NCI-H2081 (cell line): ENCODE data around the gene FANCL.
A peak's percentile ranks its signal among the peaks of the same experiment; 100 is the strongest.
"Not testable (repeated sequence)": the region's sequence is repeated elsewhere in the genome, so short reads cannot be mapped to it uniquely, and the experiment has no call there.

Source experiments
- DNase-seq, 2 experiments: peaks; one replicate each; lab custom pipeline; 2025; lab: John Stamatoyannopoulos, UW

Gene FANCL

DNA sequence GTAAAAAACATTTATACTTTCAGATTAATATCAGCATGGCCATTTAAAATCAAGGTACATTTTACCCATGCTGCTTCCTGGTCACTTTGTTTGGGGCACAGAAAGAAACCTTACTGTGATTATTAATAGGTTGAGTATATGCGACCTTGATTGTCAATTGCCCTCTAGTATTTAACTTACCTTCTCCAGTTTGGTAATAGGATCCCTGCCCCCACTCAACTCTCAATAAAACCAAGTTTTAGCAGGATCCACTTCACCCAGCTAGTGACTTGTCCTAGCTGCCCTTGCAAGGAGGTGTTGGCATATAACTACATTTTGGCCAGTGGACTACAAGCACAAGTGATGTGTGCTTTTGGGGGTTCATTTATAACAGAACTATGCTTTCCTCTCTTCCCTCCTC, 34.3 kb downstream of the FANCL start:
- no peak for DNase-seq

DNA sequence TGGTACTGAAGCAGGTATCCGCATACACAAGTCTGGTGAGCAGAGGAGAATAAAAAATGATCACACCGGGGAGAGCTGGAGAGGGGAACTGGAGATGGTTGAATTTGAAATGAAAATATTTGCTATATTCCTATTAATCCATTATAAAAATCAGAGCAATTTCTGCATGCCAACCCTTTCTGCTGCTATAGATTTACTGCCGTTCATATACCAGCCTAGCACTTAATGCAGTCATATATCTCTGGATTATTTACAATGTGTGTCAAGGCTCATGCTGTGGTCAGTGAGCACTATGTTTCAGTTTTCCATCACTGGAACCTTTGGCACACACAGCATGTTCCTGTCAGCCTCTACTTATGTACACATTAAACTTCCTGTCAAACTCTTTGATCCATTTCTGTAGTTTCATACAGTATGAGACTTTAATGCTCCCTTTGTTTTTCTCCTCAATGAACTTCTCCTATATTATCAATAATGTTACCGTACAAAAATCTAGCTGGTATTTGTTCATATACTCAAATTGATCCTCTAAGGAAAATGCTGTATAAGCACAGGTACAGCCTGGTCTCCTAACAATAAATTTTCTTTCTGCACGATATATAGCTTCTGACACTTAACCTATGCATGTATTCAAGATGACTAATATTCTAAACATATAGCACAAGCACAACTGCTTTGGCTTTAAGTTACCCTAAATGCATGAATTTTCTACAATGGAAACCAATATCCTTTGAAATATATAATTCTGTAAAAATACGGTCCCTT, 36.7 kb downstream of the FANCL start:
- DNase-seq = peak in 1 of 2 experiments; percentile 72

DNA sequence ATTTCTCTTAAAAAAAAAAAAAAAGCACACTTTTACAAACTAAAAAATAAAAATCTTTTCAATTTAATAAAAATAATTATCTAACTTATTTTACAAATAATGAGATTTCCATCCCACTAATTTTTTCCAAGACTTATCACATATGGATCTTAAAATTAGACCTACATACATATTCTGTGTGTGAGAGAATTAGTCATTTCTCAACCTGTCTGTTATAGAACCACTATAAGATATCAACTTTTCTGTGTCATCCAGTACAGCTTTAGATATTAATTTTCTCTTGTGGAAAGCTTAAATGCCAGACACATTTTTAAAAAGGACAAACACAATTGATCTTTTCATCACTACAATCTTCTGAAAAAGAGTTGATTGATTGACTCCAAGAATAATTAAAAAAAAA, 38.1 kb downstream of the FANCL start:
- no peak for DNase-seq

DNA sequence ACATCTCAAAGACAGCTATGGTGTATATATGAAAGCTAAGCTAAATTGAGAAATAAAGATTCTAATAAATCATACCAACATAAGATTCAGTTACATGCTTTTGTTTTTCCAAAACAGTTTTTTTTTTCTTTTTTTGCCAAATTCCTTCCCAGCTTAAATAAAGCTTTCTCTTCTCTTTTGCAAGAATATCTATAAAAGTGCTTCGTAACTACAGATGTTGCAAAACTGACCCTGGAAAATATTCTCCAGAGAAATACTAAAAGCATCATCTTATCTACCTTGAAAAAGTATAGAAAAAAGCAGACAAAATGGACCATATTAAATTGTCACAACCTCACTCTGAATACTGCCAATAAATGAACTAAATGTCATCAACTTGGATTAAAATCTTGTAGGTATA, 38.7 kb downstream of the FANCL start:
- DNase-seq = no peak

DNA sequence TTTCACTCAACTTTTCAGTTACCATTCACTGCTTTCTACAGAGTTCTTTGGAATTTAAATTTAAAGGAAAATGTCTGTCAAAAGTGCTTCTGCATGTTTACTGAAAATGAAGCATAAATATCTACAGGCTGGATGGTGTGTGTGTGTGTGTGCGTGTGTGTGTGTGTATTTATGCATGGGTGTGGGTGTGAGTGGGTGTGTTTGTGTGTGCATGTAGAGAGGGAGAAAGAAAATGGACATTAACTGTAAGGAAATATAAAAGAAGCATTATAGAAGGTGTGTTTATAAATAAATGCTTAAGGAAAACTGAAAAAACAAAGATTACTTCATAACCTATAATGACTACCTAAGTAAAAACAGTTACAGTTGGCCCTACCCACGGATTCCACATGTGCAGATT, 43.2 kb downstream of the FANCL start:
- no peak for DNase-seq

DNA sequence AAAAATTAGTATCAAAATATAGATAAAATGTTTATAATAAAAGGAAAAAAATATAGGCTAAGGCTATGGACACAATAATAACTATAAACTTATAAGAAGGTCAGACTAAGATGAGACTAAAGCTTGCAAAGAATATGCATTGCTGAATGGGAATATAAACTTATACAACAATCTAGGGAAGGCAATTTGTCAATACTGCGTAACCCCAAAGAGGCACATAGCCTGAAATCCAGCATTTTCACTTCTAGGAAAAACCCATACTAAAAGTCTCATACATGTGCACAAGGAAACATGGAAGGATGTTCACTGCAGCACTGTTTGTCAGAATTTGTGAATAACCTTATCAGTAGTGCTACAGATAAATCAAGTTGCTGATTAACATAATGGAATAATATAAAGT, 45.5 kb downstream of the FANCL start:
- no peak for DNase-seq

DNA sequence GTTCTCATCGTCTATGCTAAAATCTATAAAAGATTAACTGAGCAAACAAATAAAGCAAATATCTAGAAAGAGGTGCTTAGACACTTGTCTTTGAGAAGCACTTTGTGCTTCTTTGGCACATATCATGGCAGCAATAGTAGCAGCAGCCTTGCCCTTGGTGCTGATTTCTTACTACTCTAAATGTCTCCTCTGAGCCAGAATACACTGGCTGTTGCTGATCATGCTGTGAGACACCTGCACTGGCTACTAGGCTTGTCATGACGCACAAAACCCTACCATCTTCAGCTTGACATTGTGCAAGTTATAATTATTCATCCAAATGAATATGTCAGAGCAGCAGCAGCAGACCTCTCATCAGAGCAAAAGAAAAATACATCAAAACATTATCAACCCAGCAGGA, 46.7 kb downstream of the FANCL start:
- DNase-seq = peak; percentile 82 to 98

DNA sequence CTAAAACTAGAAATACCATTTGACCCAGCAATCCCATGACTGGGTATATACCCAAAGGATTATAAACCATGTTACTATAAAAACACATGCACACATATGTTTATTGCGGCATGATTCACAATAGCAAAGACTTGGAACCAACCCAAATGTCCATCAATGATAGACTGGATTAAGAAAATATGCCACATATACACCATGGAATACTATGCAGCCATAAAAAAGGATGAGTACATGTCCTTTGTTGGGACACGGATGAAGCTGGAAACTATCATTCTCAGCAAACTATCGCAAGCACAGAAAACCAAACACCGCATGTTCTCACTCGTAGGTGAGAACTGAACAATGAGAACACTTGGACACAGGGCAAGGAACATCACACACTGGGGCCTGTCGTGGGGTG, 54.1 kb downstream of the FANCL start:
- not testable (repeated sequence) for DNase-seq

DNA sequence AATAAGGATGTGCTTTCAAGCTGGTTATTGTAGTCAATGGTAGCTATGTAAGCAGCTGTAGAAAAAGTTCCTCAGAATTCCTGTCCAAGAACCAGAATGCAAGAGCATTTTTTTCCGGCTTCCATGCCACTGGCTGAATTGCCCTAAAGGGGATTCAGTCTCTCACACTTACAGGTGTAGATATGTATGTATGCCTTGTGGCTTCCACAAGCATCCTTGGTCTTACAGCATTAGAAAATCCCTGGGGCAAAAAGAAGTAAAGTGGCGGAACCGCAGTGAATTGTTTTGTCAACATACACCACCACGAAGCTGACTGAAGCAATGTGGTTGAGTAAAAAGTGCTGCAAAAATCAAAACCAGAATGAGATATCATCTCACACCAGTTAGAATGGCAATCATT, 54.6 kb downstream of the FANCL start:
- no peak for DNase-seq

DNA sequence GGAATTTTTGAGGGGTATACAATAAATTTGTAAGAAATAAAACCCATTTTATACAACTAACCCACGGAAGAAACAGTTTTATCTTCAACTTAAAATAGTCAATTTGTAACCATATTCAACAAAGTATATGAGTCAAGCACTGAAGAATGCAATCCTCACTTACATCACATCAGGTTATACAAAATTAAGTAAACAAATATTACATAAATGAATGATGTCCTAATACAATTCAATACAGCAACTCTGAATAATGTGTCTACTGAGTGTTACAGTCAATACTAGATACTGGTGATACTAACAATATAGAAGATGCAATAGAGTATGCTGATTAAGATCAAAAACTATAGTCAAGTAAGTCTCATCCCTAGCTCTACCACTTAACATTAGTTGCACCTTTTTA, 58.6 kb downstream of the FANCL start:
- no peak for DNase-seq

DNA sequence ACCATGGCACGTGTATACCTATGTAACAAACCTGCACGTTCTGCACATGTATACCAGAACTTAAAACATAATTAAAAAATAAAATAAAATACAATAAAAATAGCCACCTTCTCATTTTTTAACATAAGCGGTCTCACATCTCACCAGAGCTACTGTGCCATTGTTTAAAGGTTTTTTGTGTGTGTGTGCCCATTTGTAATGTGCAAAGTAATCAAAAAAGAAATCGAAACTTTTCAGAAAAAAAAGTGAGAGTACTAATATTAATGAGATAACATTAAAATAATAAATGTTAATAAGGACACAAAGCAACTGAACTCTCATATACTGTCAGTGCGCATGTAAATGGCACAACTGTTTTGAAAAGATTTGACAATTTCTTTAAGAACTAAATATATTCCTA, 60.5 kb downstream of the FANCL start:
- DNase-seq = no peak

DNA sequence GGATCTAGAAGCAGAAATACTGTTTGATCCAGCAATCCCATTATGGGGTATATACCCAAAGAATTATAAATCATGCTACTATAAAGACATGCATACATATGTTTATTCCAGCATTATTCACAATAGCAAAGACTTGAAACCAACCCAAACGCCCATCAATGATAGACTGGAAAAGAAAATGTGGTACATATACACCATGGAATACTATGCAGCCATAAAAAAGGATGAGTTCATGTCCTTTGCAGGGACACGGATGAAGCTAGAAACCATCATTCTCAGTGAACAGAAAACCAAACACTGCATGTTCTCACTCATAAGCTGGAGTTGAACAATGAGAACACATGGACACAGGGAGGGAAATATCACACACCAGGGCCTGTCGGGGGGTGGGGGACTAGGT, 61.0 kb downstream of the FANCL start:
- not testable (repeated sequence) for DNase-seq

DNA sequence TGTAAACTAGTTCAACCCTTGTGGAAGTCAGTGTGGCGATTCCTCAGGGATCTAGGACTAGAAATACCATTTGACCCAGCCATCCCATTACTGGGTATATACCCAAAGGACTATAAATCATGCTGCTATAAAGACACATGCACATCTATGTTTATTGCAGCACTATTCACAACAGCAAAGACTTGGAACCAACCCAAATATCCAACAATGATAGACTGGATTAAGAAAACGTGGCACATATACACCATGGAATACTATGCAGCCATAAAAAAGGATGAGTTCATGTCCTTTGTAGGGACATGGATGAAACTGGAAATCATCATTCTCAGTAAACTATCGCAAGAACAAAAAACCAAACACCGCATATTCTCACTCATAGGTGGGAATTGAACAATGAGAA, 63.9 kb downstream of the FANCL start:
- DNase-seq = not testable (repeated sequence)

DNA sequence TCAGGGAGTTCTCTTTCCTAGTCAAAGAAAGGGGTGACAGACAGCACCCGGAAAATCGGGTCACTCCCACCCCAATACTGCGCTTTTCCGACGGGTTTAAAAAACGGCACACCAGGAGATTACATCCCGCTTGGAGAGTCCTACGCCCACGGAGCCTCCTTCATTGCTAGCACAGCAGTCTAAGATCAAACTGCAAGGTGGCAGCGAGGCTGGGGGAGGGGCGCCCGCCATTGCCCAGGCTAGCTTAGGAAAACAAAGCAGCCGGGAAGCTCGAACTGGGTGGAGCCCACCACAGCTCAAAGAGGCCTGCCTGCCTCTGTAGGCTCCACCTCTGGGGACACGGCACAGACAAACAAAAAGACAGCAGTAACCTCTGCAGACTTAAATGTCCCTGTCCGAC, 69.3 kb downstream of the FANCL start:
- not testable (repeated sequence) for DNase-seq

DNA sequence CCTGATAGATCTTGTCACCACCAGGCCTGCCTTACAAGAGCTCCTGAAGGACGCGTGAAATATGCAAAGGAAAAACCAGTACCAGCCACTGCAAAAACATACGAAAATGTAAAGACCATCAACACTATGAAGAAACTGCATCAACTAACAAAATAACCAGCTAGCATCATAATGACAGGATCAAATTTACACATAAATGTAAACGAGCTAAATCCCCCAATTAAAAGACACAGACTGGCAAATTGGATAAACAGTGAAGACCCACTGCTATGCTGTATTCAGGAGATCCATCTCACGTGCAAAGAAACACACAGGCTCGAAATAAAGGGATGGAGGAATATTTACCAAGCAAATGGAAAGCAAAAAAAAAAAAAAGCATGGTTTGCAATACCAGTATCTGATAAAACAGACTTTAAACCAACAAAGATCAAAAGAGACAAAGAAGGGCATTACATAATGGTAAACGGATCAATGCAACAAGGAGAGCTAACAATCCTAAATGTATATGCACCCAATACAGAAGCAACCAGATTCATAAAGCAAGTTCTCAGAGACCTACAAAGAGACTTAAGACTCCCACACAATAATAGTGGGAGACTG, 70.7 kb downstream of the FANCL start:
- not testable (repeated sequence) for DNase-seq

DNA sequence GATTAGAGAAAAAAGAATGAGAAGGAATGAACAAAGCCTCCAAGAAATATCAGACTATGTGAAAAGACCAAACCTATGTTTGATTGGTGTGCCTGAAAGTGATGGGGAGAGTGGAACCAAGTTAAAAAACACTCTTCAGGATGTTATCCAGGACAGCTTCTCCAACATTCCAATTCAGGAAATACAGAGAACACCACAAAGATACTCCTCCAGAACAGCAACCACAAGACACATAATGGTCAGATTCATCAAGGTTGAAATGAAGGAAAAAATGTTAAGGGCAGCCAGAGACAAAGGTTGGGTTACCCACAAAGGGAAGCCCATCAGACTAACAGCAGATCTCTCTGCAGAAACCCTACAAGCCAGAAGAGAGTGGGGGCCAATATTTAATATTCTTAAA, 71.3 kb downstream of the FANCL start:
- DNase-seq = not testable (repeated sequence)

DNA sequence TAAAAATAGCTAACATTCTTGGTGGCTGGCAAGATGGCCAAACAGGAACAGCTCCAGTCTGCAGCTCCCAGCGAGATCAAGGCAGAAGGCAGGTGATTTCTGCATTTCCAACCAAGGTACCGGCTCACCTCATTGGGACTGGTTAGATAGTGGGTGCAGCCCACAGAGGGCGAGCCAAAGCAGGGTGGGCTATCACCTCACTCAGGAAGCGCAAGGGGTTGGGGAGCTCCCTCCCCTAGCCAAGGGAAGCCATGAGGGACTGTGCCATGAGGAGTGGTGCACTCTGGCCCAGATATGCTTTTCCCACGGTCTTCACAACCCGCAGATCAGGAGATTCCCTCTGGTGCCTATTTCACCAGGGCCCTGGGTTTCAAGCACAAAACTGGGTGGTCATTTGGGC, 73.0 kb downstream of the FANCL start:
- not testable (repeated sequence) for DNase-seq

DNA sequence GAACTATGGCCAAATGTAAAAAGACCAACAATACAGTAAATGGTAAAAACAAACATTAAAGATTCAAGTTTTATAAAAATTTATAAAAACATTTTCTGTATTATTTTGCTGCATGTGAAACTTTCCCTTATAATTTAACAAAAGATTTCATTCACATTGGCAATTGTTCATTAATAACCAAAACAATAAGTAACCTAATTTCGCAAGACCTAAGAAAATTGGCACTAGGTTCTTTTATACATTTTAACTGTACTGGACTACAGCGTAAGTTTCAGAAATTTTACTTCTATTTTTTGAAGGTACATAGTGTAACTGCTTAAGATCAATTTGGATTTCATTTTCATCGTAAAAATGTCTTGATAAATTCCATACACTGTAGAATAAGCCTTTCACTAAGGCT, 77.2 kb downstream of the FANCL start:
- no peak for DNase-seq

DNA sequence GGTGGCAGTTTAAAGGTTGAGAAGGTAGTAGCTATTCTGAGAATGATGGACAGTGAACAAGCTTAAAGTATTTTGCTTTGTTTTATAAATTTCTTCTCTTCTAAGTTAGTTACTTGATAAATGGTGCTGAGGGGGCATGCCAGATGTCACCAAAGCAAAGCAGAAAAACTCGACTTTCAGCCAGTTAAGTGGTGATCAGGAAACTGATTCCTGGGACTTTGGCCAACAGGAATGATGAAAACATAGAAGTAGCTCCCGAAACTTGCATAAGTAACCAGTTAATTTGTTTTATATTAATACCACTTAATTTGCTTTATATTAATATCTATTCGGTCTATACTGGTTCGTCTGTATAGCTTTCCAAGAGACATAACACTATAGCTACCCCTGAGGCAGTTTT, 82.6 kb downstream of the FANCL start:
- no peak for DNase-seq

DNA sequence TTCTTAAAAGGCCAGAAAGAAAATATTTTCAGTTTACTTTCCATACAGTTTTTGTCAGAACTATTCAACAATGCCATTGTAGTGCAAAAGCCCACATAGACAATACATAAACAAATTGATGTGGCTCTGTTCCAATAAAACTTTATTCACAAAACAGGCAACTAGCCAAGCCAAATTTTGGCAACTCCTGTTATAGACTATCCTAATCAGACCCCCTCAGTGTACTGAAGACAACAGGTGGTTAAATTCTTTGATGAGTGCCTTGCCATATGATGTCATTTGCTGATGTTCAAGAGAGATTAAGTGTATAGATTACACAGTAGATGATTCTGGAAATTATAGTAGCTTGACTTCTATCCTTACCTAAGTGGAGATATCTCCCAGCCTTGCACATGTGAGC, 83.4 kb downstream of the FANCL start:
- no peak for DNase-seq

DNA sequence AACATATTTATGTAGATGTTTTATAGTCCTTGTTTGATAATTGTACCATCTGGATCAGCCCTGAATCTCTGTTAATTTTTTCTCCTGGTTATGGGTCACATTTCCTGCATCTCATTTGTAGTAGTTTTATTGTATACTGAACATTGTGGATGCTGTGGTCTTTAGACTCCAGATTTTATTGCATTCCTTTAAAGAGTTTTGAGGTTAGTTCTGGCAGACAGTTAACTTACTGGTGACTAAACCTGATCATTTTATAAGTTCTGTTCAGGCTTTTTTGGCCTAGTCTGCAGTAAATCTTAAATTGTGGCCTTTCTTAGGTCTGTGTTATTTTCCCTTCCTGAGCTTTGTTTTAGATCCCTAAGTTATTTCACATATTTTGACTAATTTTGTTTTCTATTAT, 84.3 kb downstream of the FANCL start:
- no peak for DNase-seq

DNA sequence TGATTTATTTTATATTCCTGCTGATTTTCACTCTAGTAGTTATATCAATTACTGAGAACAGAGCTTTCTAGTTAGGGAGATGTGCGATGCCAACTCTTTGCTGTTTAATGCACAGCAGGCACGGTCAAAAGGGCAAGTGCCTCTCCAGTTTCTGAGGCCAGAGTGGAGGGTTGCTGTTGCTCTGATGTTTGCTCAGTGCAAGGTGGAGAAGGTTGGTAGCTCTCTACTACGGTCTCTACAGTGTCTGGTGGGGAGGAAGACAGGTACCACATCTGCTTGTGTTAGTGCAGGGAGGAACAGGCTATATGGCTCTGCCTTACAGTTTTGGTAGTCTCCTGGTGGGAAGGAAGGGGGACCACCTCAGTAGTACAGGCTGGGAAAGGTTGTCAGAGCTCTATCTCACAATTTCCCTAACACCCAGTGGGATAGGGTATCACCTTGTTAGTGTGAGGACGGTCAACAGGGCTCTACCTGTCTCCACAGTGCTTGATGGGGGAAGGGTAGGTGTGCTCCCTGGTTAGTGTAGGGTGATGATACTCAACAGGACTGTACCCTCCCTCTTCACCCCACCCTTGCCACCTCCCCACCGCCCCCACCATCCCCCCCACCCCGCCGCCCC, 85.9 kb downstream of the FANCL start:
- peak; percentile 28 to 73 for DNase-seq

DNA sequence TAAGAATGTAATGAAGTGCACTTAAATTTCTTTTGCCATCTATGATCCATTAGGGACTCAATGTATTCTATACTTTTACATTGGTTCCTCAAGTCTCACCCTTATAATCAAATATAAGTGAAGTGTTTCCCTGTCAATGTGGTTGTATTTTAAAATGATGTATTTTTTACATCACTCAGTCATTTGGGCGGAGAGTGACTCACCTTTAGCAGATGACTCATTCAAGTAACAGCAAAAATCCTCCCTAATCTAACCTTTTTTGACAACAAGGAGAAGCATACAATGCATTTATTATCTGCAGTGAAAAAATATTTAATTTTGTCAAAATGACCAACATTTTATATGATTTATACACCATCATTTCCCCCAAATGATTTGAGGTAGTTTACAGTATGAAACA, 94.4 kb downstream of the FANCL start:
- no peak for DNase-seq

DNA sequence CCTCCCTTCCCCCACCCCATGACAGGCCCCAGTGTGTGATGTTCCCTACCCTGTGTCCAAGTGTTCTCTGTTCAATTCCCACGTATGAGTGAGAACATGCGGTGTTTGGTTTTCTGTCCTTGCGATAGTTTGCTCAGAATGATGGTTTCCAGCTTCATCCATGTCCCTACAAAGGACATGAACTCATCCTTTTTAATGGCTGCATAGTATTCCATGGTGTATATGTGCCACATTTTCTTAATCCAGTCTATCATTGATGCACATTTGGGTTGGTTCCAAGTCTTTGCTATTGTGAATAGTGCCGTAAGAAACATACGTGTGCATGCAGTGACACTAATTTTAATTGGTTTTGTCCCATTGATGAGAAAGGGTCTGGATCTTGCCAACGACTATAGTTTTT, 95.4 kb downstream of the FANCL start:
- DNase-seq = not testable (repeated sequence)
